Suprapubic skin (tissue), 4 donors: ENCODE measurements around the gene VAV2.

Experiments
- POLR2A ChIP-seq, 2 donors: fragments of 450-650 bp; IDR thresholded peaks; one replicate each; pipeline ENCODE4 v1.6.1; 2017; ENCODE audit warnings: antibody characterized with exemption in 2 of 2, mild to moderate bottlenecking in 2 of 2, moderate library complexity in 2 of 2
- POLR2AphosphoS5 ChIP-seq, 3 donors: sonication (generic); formaldehyde crosslinking; IDR thresholded peaks; one replicate each; pipeline ENCODE4 v1.6.1; 2017; ENCODE audit warnings: antibody characterized with exemption in 3 of 3
- TF ChIP-seq, protein P1 (sequence below), 2 donors: fragments of 200-600 bp in 1 of 2; fragments of 450-650 bp in 1 of 2; sonication (generic) in 1 of 2; IDR thresholded peaks; one replicate each; pipeline ENCODE4 v1.5.1; 2016 to 2019; ENCODE audit warnings: antibody characterized with exemption in 2 of 2, mild to moderate bottlenecking in 1 of 2, moderate library complexity in 1 of 2

DNA sequence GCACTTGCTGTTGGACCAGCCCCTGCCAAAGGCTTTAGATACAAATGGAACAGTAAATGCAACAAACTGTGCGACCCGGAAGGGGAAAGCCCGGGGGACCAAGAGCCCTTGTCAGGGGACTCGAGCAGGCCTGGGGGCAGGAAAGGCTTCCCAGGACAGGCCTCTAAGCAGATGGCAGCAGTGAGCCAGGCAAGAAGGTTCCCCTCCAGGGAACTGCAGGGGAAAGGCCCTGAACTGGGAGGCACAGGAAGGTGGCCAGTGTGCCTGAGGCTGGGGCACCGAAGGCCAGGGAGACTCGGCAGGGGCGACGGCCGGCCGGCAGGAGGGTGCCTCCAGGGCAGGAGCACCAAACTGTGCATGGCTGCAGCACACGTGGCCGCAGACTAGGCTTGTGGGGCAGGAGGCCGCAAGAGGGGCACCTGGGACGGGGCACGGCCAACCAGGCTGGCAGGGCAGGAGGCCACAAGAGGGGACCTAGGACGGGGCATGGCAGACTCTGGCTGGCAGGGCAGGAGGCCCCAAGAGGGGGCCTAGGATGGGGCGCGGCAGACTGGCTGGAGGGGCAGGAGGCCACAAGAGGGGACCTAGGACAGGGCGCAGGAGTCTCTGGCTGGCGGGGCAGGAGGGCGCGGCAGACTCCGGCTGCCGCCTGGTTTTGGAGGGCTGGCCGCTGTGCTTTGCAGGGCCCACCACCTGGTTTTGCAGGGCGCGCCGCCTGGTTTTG lies 10.0 kb downstream of the VAV2 start:
- TF ChIP-seq, protein P1, sequence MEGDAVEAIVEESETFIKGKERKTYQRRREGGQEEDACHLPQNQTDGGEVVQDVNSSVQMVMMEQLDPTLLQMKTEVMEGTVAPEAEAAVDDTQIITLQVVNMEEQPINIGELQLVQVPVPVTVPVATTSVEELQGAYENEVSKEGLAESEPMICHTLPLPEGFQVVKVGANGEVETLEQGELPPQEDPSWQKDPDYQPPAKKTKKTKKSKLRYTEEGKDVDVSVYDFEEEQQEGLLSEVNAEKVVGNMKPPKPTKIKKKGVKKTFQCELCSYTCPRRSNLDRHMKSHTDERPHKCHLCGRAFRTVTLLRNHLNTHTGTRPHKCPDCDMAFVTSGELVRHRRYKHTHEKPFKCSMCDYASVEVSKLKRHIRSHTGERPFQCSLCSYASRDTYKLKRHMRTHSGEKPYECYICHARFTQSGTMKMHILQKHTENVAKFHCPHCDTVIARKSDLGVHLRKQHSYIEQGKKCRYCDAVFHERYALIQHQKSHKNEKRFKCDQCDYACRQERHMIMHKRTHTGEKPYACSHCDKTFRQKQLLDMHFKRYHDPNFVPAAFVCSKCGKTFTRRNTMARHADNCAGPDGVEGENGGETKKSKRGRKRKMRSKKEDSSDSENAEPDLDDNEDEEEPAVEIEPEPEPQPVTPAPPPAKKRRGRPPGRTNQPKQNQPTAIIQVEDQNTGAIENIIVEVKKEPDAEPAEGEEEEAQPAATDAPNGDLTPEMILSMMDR (IDR thresholded peaks at IDR 0.05) = no peak
- TF ChIP-seq POLR2A (IDR thresholded peaks at IDR 0.05) = no peak
- no peak for TF ChIP-seq POLR2AphosphoS5 (IDR thresholded peaks at IDR 0.05)
